Measurements from ENCODE around the gene TMEM220. TPM values are rescaled to one million over a fixed set of nuclear protein-coding genes. Genes with fewer than 3 reads are reported as not detected.

The TMEM220 gene
- total and polyA plus RNA-seq, 12 donors: 10.3 to 33.2 (median 21.1) TPM

GRCh38 chr17:10751563-10751962 lies 21.7 kb upstream of the TMEM220 start:
- Histone ChIP-seq H3K27ac (no peak overlapping the region), H3K4me1 (replicated peaks in 1 of 2) (no peaks in the 10 kb centered on the region), H3K36me3 (replicated peaks in 1 of 2) (no peaks in the 10 kb centered on the region), H3K9me3 (replicated peaks in 1 of 3) (no peaks in the 10 kb centered on the region), H3K27me3 (no peaks in the 10 kb centered on the region), H3K4me3 (no peak overlapping the region)
- 88 to 100% (median 95%) methylated on average over 1 to 3 of the region's 3 CpGs for WGBS, 4 donors
- intact Hi-C loops (cut with DNase I): loop anchor here in 1 of 2 donors (5.0 kb wide), 1 partner anchor 86 kb away; the partner anchor contains the start of gene PIRT
- no peak for DNase-seq
- TF ChIP-seq POLR2A (IDR thresholded peaks at IDR 0.05) (no peak), CTCF (IDR thresholded peaks at IDR 0.05) (no peak)

- DNase-seq: no peak
- H3K4me1 ChIP-seq (replicated peaks in 1 of 2): no peaks in the 10 kb centered on the region
- TF ChIP-seq CTCF (IDR thresholded peaks at IDR 0.05): no peak
- no peak for TF ChIP-seq POLR2A (IDR thresholded peaks at IDR 0.05)
- WGBS, 4 donors: 94 to 100% (median 98%) methylated on average over 4 of the region's 4 CpGs
- no peak overlapping the region for H3K27ac ChIP-seq
- intact Hi-C loops (cut with DNase I): loop anchor here in 1 of 2 donors (5.0 kb wide), 1 partner anchor 87 kb away; the partner anchor contains the start of gene PIRT
- no peak overlapping the region for H3K4me3 ChIP-seq
- H3K9me3 ChIP-seq (replicated peaks in 1 of 3): no peaks in the 10 kb centered on the region
- H3K36me3 ChIP-seq (replicated peaks in 1 of 2): no peaks in the 10 kb centered on the region
- no peaks in the 10 kb centered on the region for H3K27me3 ChIP-seq
Observed at GRCh38 chr17:10750210-10750609, 20.4 kb upstream of the TMEM220 start.

- DNase-seq: no peak
- 56 to 72% (median 67%) methylated on average over 4 to 9 of the region's 9 CpGs for WGBS, 4 donors
- H3K27me3 ChIP-seq: no peaks in the 10 kb centered on the region
- TF ChIP-seq CTCF (IDR thresholded peaks at IDR 0.05) (no peak), POLR2A (IDR thresholded peaks at IDR 0.05) (no peak)
- no peaks in the 10 kb centered on the region for H3K9me3 ChIP-seq (replicated peaks in 1 of 3)
- H3K4me1 ChIP-seq (replicated peaks in 1 of 2): peaks cover under 1 to 6% of the 10 kb centered on the region in 2 donors
- no peaks in the 10 kb centered on the region for H3K36me3 ChIP-seq (replicated peaks in 1 of 2)
- no peak overlapping the region for H3K27ac ChIP-seq
- intact Hi-C loops (cut with DNase I): no loop called here
- H3K4me3 ChIP-seq: no peak overlapping the region
Observed at GRCh38 chr17:10748531-10749181, 18.8 kb upstream of the TMEM220 start.

GRCh38 chr17:10745231-10745630 lies 15.4 kb upstream of the TMEM220 start:
- no peak for TF ChIP-seq POLR2A (IDR thresholded peaks at IDR 0.05)
- H3K4me3 ChIP-seq: no peak overlapping the region

More at GRCh38 chr17:10745231-10745630, 15.4 kb upstream of the TMEM220 start:
- intact Hi-C loops (cut with DNase I): no loop called here
- no peaks in the 10 kb centered on the region for H3K36me3 ChIP-seq (replicated peaks in 1 of 2)
- no peak for DNase-seq
- H3K27me3 ChIP-seq: no peaks in the 10 kb centered on the region
- H3K9me3 ChIP-seq (replicated peaks in 1 of 3): no peaks in the 10 kb centered on the region
- H3K27ac ChIP-seq: no peak overlapping the region
- WGBS, 4 donors: 62 to 71% (median 65%) methylated on average over 6 of the region's 6 CpGs
- H3K4me1 ChIP-seq (replicated peaks in 1 of 2): peaks cover 14 to 17% of the 10 kb centered on the region in 2 donors

Measured in adrenal gland (tissue), 12 donors.